Measurements from ENCODE around the gene SNED1.

The SNED1 gene

GRCh38 chr2:240957656-240958365 is 40.6 kb upstream of the SNED1 start:
- Mint-ChIP-seq H3K27ac (no peak overlapping the region), H3K36me3 (no peaks in the 10 kb centered on the region), H3K4me1 (peaks cover 0 to 2% of the 10 kb centered on the region in 2 donors), H3K9me3 (no peaks in the 10 kb centered on the region), H3K4me3 (no peak overlapping the region), H3K27me3 (peaks cover 14 to 39% of the 10 kb centered on the region in 2 donors)
- DNase-seq, result no peak
- no peak for ATAC-seq (replicated peaks)

GRCh38 chr2:240958366-240959213 is 39.8 kb upstream of the SNED1 start:
- H3K4me1 Mint-ChIP-seq, result peaks cover 0 to 2% of the 10 kb centered on the region in 2 donors
- no peak overlapping the region for H3K27ac Mint-ChIP-seq
- ATAC-seq (replicated peaks), result no peak
- H3K27me3 Mint-ChIP-seq, result peaks cover 14 to 39% of the 10 kb centered on the region in 2 donors
- no peak overlapping the region for H3K4me3 Mint-ChIP-seq
- no peak for DNase-seq
- H3K36me3 Mint-ChIP-seq, result no peaks in the 10 kb centered on the region
- no peaks in the 10 kb centered on the region for H3K9me3 Mint-ChIP-seq

- H3K27ac Mint-ChIP-seq, result no peak overlapping the region
- no peaks in the 10 kb centered on the region for H3K9me3 Mint-ChIP-seq
- peaks cover 0 to 2% of the 10 kb centered on the region in 2 donors for H3K4me1 Mint-ChIP-seq
- no peak for DNase-seq
- no peak overlapping the region for H3K4me3 Mint-ChIP-seq
- no peaks in the 10 kb centered on the region for H3K36me3 Mint-ChIP-seq
- H3K27me3 Mint-ChIP-seq, result peaks cover 19 to 39% of the 10 kb centered on the region in 2 donors
- ATAC-seq (replicated peaks), result no peak
These were observed 39.0 kb upstream of the SNED1 start for GRCh38 chr2:240959214-240959940.

GRCh38 chr2:240959941-240960308 is 38.5 kb upstream of the SNED1 start:
- Mint-ChIP-seq H3K36me3 (no peaks in the 10 kb centered on the region), H3K4me3 (no peak overlapping the region), H3K27ac (no peak overlapping the region), H3K4me1 (peaks cover 0 to 2% of the 10 kb centered on the region in 2 donors), H3K27me3 (peaks cover 19 to 40% of the 10 kb centered on the region in 2 donors), H3K9me3 (no peaks in the 10 kb centered on the region)
- no peak for DNase-seq
- ATAC-seq (replicated peaks), result no peak

- no peak for DNase-seq
- H3K9me3 Mint-ChIP-seq, result no peaks in the 10 kb centered on the region
- H3K27ac Mint-ChIP-seq, result no peak overlapping the region
- no peak overlapping the region for H3K4me3 Mint-ChIP-seq
- H3K27me3 Mint-ChIP-seq, result peaks cover 19 to 40% of the 10 kb centered on the region in 2 donors
- H3K36me3 Mint-ChIP-seq, result no peaks in the 10 kb centered on the region
- peaks cover 0 to 2% of the 10 kb centered on the region in 2 donors for H3K4me1 Mint-ChIP-seq
- ATAC-seq (replicated peaks), result no peak
These were observed 38.0 kb upstream of the SNED1 start for GRCh38 chr2:240960309-240960970.

- Mint-ChIP-seq H3K4me1 (peaks cover 0 to 2% of the 10 kb centered on the region in 2 donors), H3K27ac (no peak overlapping the region), H3K4me3 (no peak overlapping the region), H3K9me3 (no peaks in the 10 kb centered on the region), H3K36me3 (no peaks in the 10 kb centered on the region), H3K27me3 (peaks cover 17 to 37% of the 10 kb centered on the region in 2 donors)
- ATAC-seq (replicated peaks) (no peak), DNase-seq (no peak)
These were observed 37.2 kb upstream of the SNED1 start for GRCh38 chr2:240960971-240961876.

- Mint-ChIP-seq H3K4me3 (no peak overlapping the region), H3K36me3 (no peaks in the 10 kb centered on the region), H3K27ac (no peak overlapping the region), H3K9me3 (no peaks in the 10 kb centered on the region), H3K4me1 (peaks cover 0 to 2% of the 10 kb centered on the region in 2 donors), H3K27me3 (peaks cover 11 to 30% of the 10 kb centered on the region in 2 donors)
- ATAC-seq (replicated peaks) (no peak), DNase-seq (no peak)
These were observed 36.5 kb upstream of the SNED1 start for GRCh38 chr2:240961910-240962299.

GRCh38 chr2:240962300-240963064 is 35.9 kb upstream of the SNED1 start:
- ATAC-seq (replicated peaks) (no peak), DNase-seq (no peak)
- Mint-ChIP-seq H3K27me3 (peaks cover 11 to 25% of the 10 kb centered on the region in 2 donors), H3K9me3 (no peaks in the 10 kb centered on the region), H3K36me3 (no peaks in the 10 kb centered on the region), H3K4me1 (peaks cover 0 to 2% of the 10 kb centered on the region in 2 donors), H3K4me3 (no peak overlapping the region), H3K27ac (no peak overlapping the region)

GRCh38 chr2:240963065-240963867 is 35.2 kb upstream of the SNED1 start:
- no peak for DNase-seq
- no peak for ATAC-seq (replicated peaks)
- H3K27me3 Mint-ChIP-seq, result peaks cover 11 to 25% of the 10 kb centered on the region in 2 donors
- no peak overlapping the region for H3K4me3 Mint-ChIP-seq
- peaks cover 0 to 2% of the 10 kb centered on the region in 2 donors for H3K4me1 Mint-ChIP-seq
- no peaks in the 10 kb centered on the region for H3K9me3 Mint-ChIP-seq
- H3K27ac Mint-ChIP-seq, result no peak overlapping the region
- no peaks in the 10 kb centered on the region for H3K36me3 Mint-ChIP-seq

- ATAC-seq (replicated peaks), result no peak
- no peaks in the 10 kb centered on the region for H3K9me3 Mint-ChIP-seq
- H3K36me3 Mint-ChIP-seq, result no peaks in the 10 kb centered on the region
- H3K27me3 Mint-ChIP-seq, result peaks cover 10 to 18% of the 10 kb centered on the region in 2 donors
- peaks cover 0 to 2% of the 10 kb centered on the region in 2 donors for H3K4me1 Mint-ChIP-seq
- H3K27ac Mint-ChIP-seq, result no peak overlapping the region
- no peak overlapping the region for H3K4me3 Mint-ChIP-seq
- no peak for DNase-seq
These were observed 34.3 kb upstream of the SNED1 start for GRCh38 chr2:240963868-240964703.

- Mint-ChIP-seq H3K4me1 (no peaks in the 10 kb centered on the region), H3K4me3 (no peak overlapping the region), H3K36me3 (no peaks in the 10 kb centered on the region), H3K9me3 (no peaks in the 10 kb centered on the region), H3K27me3 (peaks cover 6 to 14% of the 10 kb centered on the region in 2 donors), H3K27ac (no peak overlapping the region)
- no peak for DNase-seq
- ATAC-seq (replicated peaks), result no peak
These were observed 33.6 kb upstream of the SNED1 start for GRCh38 chr2:240964704-240965295.

All from stimulated activated naive B cell treated with anti-CD40 and anti-IgM and Interleukin-4, amounts not matched to agents 10 μg/mL and 1 μg/mL and 100 μg/mL, for 72 hours (primary cell).